ENCODE results near the gene MINK1. TPM values are rescaled to one million over a fixed set of nuclear protein-coding genes. Genes with fewer than 3 reads are reported as not detected.
A peak's percentile ranks its signal among the peaks of the same experiment; 100 is the strongest.

Gene MINK1
- total and polyA plus RNA-seq, 2 of the 13 experiments (the other 11 are each of a cell fraction or from before 2014, with no cell fraction given) = 17.2 to 63.9 TPM

DNA sequence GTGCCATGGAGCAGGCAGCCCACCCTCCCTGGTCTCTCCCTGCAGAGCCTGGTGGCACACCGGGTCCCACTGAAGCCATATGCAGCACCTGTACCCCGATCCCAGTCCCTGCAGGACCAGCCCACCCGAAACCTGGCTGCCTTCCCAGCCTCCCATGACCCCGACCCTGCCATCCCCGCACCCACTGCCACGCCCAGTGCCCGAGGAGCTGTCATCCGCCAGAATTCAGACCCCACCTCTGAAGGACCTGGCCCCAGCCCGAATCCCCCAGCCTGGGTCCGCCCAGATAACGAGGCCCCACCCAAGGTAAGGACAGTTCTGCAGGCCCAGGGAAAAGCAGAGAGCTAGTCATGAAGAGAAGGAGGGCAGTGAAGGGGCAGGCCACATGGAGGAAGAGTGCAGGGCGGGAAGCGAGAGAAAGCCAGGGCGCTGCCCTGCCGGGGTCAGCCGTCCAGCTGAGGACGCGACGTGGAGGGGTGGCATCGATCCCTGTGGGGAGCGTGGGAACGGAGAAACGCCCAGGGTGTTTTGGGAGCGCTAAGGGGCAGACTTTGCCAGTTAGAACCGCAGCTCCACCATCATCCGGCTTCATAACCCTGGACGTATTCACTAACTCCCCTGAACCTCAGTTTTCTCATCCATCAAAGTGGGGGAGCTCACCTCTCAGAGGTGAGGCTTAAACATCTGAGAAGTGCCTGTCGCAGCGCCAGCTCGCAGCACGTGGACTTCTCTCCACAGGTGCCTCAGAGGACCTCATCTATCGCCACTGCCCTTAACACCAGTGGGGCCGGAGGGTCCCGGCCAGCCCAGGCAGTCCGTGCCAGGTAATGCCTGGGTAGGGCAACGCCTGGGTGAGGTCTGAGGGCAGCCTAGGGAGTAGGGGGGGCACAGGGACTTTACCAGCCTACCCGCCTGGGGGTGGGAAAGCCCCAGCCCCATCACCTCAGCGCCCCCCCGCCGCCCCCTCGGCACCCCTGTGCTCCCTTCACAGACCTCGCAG lies 58.6 kb downstream of the MINK1 start:
- no peaks in the 10 kb centered on the region for H3K9me3 ChIP-seq (ENCODE audit: low read length)
- CTCF ChIA-PET (ENCODE audit: low intra/inter-chr PET ratio, low total read pairs) = no interaction called here
- FAIRE-seq = no peak
- no peak overlapping the region for H2AFZ ChIP-seq (ENCODE audit: low read length)
- BruUV-seq (replicated peaks) = no TSS peak
- no peaks in the 10 kb centered on the region for H3K27me3 ChIP-seq (ENCODE audit: control insufficient read depth in 1 of 2, insufficient read depth in 2 of 2, low read length in 2 of 2)
- POLR2A ChIA-PET = no interaction called here
- no peak for TF ChIP-seq ZNF768 (CRISPR knock-in tag; IDR thresholded peaks at IDR 0.05)
- TF ChIP-seq AGO2 (optimal IDR thresholded peaks at IDR 0.05; ENCODE audit: low read depth, low read length) = peak; percentile 60
- no peaks in the 10 kb centered on the region for H4K20me1 ChIP-seq (ENCODE audit: insufficient read depth, low read length)
- WGBS (ENCODE audit: low lambda C conversion rate) = 94% methylated on average over 26 of the region's 42 CpGs
- DNase-seq (ENCODE audit: low spot score) = no peak
- H3K4me1 ChIP-seq (ENCODE audit: insufficient read depth, low read length) = no peaks in the 10 kb centered on the region
- peaks cover 35 to 79% of the 10 kb centered on the region in 2 experiments; a peak in 4 of 5 replicates for H3K36me3 ChIP-seq (replicated peaks in 1 of 2; ENCODE audit: control insufficient read depth in 1 of 2, insufficient read depth in 2 of 2, low read length in 2 of 2)
- in situ Hi-C loops (cut with HindIII; ENCODE audit: extremely low pct_ligation_motif_present, low pct_unique_long_range_greater_than_20kb) = loop anchor here (10.0 kb wide), 1 partner anchor 337 kb away; the partner anchor contains the start of gene MYBBP1A
- H3K27ac ChIP-seq (ENCODE audit: extremely low read length, insufficient read depth, low read length) = no peak overlapping the region
- H3K9ac ChIP-seq (ENCODE audit: insufficient read depth, low read depth, low read length) = no peak overlapping the region
- intact Hi-C loops (cut with micrococcal nuclease; ENCODE audit: unreplicated experiment) = no loop called here
- no peak overlapping the region for H3K4me3 ChIP-seq (replicated peaks in 1 of 3; ENCODE audit: insufficient read depth in 1 of 3, low read depth in 2 of 3, low read length in 3 of 3)
- H3K79me2 ChIP-seq (ENCODE audit: insufficient read depth, low read length) = no peaks in the 10 kb centered on the region
- H3K4me2 ChIP-seq (ENCODE audit: low read depth, low read length) = no peak overlapping the region
- no peak for ATAC-seq

DNA sequence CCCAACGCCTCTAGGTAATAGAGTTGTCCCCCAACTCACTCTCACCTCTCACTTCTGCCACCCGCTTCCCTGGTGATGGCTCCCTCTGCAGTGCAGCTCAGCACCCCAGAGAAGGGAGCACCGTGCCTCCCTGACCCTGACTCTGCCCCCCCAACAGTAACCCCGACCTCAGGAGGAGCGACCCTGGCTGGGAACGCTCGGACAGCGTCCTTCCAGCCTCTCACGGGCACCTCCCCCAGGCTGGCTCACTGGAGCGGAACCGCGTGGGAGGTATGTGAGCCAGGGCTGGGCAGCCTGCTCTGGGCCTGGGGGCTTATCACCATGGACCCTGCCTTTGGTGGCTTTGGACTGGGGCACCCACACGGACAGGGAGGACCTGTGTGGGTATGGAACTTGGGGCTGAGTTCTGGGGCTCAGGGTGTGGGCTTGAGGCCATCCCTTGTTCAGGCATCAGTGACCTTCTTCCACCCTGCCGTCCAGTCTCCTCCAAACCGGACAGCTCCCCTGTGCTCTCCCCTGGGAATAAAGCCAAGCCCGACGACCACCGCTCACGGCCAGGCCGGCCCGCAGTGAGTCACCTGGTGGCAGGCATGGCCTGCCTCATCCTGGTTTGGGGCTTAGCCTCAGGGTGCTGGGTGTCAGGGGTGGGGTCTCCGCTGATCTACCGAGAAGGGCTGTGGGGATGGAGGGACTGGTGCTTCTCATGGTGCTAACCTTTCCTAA lies 59.5 kb downstream of the MINK1 start:
- Histone ChIP-seq H3K4me2 (ENCODE audit: low read depth, low read length) (no peak overlapping the region), H3K36me3 (replicated peaks in 1 of 2; ENCODE audit: control insufficient read depth in 1 of 2, insufficient read depth in 2 of 2, low read length in 2 of 2) (peaks cover 37 to 77% of the 10 kb centered on the region in 2 experiments; a peak in 4 of 5 replicates), H3K4me3 (replicated peaks in 1 of 3; ENCODE audit: insufficient read depth in 1 of 3, low read depth in 2 of 3, low read length in 3 of 3) (no peak overlapping the region), H4K20me1 (ENCODE audit: insufficient read depth, low read length) (no peaks in the 10 kb centered on the region), H3K79me2 (ENCODE audit: insufficient read depth, low read length) (no peaks in the 10 kb centered on the region), H3K9ac (ENCODE audit: insufficient read depth, low read depth, low read length) (no peak overlapping the region), H3K27me3 (ENCODE audit: control insufficient read depth in 1 of 2, insufficient read depth in 2 of 2, low read length in 2 of 2) (no peaks in the 10 kb centered on the region), H2AFZ (ENCODE audit: low read length) (no peak overlapping the region), H3K27ac (ENCODE audit: extremely low read length, insufficient read depth, low read length) (no peak overlapping the region), H3K9me3 (ENCODE audit: low read length) (no peaks in the 10 kb centered on the region), H3K4me1 (ENCODE audit: insufficient read depth, low read length) (no peaks in the 10 kb centered on the region)
- intact Hi-C loops (cut with micrococcal nuclease; ENCODE audit: unreplicated experiment) (no loop called here), in situ Hi-C loops (cut with HindIII; ENCODE audit: extremely low pct_ligation_motif_present, low pct_unique_long_range_greater_than_20kb) (loop anchor here (10.0 kb wide), 1 partner anchor 338 kb away; the partner anchor contains the start of gene MYBBP1A)
- WGBS (ENCODE audit: low lambda C conversion rate) = 98% methylated on average over 14 of the region's 23 CpGs
- DNase-seq (ENCODE audit: low spot score) (no peak), FAIRE-seq (no peak), ATAC-seq (no peak)
- ChIA-PET POLR2A (no interaction called here), CTCF (ENCODE audit: low intra/inter-chr PET ratio, low total read pairs) (no interaction called here)
- BruUV-seq (replicated peaks) = no TSS peak
- TF ChIP-seq AGO2 (optimal IDR thresholded peaks at IDR 0.05; ENCODE audit: low read depth, low read length) (peak; percentile 74), ZNF138 (CRISPR knock-in tag; IDR thresholded peaks at IDR 0.05; ENCODE audit: low read depth) (no peak)
